Activated T-cell treated with anti-CD3 and anti-CD28 coated beads for 48 hours (primary cell): ENCODE data around the gene ANKS1B.
A peak's percentile ranks its signal among the peaks of the same experiment; 100 is the strongest.

Source experiments
- DNase-seq: peaks from one replicate; pipeline ENCODE4 v3.0.0-alpha.2; 2020; ENCODE audit warnings: low read depth

ANKS1B gene

DNA sequence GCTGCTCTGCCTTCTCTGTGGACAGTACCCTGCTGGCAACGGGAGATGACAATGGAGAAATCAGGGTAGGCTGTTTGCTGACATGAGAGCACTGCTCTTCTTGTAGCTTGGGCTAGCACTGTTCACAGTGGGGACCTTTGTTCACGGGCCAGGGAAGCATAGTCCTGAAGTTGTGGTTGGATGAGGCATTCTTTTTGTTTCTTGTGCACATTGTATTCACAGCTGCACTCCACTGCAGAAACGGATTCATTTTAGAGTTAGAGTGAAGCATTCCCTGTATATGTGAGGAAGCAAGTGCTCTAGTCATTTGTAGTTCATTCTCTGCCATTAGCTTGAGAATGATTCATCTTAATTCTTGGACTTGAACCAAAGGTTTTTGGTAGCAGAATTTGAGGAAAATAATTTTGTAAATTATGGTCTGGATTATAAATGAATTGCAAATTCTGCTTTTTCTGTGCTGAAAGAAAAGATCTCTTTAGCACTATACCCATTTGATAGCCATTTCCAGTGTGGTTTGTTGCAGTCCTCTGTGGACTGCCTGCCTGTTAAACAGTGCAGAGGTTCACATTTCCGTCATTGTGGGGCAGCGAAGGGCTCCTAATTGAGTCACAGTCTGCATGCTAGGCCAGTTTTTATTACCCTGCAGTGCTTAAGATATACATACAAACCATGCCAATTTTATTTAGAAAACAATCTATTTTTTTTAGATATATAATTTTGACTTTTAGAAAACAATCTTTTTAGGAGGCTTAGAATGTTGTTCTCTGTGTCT, 1259.1 kb downstream of the ANKS1B start:
- peak; percentile 44 for DNase-seq

- DNase-seq: no peak
Observed at GRCh38 chr12:98724384-98725155, 1260.2 kb downstream of the ANKS1B start.

GRCh38 chr12:98721204-98721702, 1263.5 kb downstream of the ANKS1B start:
- DNase-seq: no peak

- DNase-seq: no peak
Observed at GRCh38 chr12:98719515-98720504, 1264.9 kb downstream of the ANKS1B start.

DNA sequence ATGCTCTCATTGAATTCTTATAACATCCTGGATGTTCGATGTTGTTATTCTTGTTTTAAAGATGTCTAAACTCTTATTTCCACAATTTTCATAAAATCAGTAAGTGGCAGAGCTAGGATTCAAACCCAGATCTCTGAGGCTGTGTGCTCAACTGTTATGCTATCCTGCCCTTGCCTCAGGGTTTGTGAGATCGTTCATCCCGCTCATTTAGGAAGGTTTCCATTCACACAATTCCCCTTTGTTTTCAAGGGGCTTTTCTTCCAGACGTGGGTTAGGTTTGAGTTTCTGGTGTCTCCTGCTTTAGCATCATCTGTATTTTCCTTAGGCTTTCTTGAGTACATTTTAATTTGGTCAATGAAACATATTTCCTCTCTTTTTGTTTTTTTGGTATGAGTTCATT, 1270.3 kb downstream of the ANKS1B start:
- no peak for DNase-seq

GRCh38 chr12:98709022-98709421, 1275.7 kb downstream of the ANKS1B start:
- no peak for DNase-seq

DNA sequence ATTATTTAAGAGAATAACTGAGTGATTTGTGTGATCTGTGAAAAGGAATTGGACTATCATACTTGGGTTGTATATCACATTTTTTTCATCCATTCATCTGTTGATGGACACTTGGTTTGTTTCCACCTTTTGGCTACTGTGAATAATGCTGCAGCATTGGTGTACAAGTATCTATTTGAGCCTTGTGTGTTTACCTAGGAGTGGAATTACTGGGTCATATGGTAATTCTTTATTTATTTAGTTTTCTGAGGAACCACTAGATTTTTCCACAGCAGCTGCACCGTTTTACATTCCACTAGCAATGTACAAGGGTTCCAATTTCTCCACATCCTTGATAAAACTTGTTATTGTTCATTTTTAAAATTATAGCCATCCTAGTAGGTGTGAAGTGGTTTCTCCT, 1283.6 kb downstream of the ANKS1B start:
- DNase-seq: no peak

DNA sequence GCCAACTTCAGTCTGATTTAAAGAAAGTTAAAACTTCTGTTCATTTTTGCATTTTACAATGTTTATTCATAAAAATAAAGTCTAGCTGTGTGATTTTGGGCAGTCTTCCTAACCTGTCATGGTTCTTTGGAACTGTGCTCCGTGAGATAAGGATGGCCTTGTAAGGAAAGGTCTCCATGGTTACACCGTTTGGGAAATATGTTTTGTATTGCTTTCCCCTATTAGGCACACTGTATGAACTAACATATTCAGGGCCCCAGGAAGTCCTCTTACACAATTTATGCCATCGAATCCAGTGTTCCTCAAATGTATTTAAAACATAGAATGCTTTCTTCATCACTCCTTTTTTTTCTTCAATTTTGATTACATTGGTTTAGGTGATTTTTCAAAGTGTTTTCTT, 1285.2 kb downstream of the ANKS1B start:
- no peak for DNase-seq

GRCh38 chr12:98698603-98699463, 1285.9 kb downstream of the ANKS1B start:
- peak; percentile 25 for DNase-seq

- no peak for DNase-seq
Observed at GRCh38 chr12:98697209-98697608, 1287.5 kb downstream of the ANKS1B start.

DNA sequence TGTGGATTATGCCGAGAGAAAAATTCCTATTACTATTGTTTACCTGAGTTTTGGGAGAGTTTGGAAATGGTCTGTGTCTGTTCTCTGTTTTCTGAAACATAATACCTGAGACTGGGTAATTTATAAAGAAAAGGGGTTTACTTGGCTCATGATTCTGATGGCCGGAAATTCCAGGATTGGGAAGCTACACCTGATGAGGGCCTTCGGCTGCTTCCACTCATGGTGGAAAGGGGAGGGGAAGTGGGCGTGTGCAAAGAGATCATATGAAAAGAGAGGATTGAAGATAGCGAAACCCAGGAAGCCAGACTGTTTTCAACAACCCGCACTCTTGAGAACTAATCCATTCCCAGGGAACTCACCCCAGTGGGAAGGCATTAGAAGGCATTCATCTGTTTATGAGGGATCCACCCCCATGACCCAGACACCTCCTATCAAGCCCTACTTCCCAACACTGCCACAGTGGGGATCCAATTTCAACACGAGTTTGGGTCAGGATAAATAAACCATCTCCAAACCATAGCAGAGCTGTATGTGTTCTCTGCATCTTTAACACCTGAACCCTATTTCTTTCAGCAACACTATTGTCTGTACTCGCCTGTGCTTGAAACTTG, 1288.6 kb downstream of the ANKS1B start:
- DNase-seq: no peak

DNA sequence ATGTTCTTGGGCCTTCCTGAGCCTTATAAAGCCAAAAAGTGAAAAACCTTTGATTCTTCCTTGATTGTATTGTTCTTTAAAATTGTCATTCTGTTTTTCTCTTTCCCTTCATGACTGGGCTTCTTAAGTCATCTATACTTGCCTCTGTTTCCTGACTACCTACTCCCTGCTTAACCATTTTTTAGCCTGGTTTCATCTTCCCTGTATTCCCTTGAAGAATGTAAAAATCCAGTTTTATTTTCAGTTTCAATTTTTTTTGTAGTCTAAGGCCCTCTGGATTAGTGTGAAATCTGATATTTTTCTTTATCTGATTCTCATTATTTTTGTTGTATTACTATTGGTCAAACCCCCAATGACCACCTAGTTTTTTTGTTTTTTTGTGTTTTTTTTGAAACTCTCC, 1293.4 kb downstream of the ANKS1B start:
- no peak for DNase-seq

DNA sequence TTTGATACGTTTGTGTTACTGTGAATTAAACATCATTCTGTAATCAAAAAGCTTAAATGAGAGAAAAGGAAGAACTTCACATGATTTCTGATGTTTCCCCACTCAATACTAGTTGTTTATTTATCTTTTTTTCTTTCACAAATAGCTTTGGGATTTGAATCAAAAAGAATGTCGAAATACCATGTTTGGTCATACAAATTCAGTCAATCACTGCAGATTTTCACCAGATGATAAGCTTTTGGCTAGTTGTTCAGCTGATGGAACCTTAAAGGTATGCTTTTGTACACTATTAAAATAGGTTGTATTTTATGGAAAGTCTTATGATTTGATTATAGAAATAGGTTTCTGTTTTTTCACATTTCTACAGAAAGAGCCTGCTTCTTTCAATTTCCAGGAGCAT, 1298.1 kb downstream of the ANKS1B start:
- DNase-seq: no peak
